Measurements from ENCODE around the gene TMEM98.

- no peak for TF ChIP-seq POLR2A (IDR thresholded peaks at IDR 0.05)
- TF ChIP-seq CTCF (IDR thresholded peaks at IDR 0.05): peak in 3 of 12 donors; percentile 4 to 14 (median 6)
Measured at GRCh38 chr17:32912218-32912897, 15.6 kb upstream of the TMEM98 start.
